Retinal pigment epithelial cell (primary cell): ENCODE data around the gene MEOX1.

Experiments used
- DNase-seq: peaks from one replicate; pipeline ENCODE4 v3.0.0-alpha.2; 2010; ENCODE audit warnings: low read depth
- H3K4me3 ChIP-seq: 2 replicates; pipeline ENCODE4 v1.5.1; 2011; ENCODE audit warnings: mild to moderate bottlenecking, low read length, control low read depth, moderate library complexity
- TF ChIP-seq, protein P1 (sequence below): conservative IDR thresholded peaks from 2 replicates; pipeline ENCODE4 v1.5.1; 2011; ENCODE audit warnings: low read depth, low read length, control low read depth, inconsistent platforms

MEOX1 gene

GRCh38 chr17:43636426-43636825 is 25.3 kb downstream of the MEOX1 start:
- no peak for DNase-seq
- TF ChIP-seq, protein P1, sequence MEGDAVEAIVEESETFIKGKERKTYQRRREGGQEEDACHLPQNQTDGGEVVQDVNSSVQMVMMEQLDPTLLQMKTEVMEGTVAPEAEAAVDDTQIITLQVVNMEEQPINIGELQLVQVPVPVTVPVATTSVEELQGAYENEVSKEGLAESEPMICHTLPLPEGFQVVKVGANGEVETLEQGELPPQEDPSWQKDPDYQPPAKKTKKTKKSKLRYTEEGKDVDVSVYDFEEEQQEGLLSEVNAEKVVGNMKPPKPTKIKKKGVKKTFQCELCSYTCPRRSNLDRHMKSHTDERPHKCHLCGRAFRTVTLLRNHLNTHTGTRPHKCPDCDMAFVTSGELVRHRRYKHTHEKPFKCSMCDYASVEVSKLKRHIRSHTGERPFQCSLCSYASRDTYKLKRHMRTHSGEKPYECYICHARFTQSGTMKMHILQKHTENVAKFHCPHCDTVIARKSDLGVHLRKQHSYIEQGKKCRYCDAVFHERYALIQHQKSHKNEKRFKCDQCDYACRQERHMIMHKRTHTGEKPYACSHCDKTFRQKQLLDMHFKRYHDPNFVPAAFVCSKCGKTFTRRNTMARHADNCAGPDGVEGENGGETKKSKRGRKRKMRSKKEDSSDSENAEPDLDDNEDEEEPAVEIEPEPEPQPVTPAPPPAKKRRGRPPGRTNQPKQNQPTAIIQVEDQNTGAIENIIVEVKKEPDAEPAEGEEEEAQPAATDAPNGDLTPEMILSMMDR = no peak
- H3K4me3 ChIP-seq = no peak overlapping the region

DNA sequence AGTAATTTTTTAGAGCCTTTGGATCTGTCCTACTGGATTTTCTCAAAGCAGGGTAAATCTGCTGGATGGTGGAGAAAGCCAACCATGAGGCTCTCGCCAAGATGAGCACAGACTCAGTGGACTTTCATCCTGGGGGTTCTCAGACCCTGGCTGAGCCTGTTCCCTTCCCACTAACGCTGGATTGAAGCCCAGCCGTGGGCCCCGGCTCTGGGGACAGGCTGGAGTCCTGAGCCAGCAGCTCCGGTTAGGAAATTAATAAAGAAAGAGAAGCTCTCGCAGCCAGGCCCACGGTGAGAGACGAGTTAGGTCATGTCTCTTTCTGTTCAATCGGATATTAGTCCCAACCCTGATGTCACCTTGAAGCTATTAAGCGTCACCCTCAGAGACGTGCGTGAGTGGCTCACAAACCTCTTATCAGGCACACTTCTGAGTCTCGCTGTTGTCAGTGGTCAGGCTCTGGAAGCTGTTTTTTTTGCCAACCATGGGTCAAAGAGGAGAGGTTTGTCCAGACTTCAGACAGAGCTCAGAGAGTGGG is 27.1 kb downstream of the MEOX1 start:
- no peak for DNase-seq
- TF ChIP-seq, protein P1 = no peak
- H3K4me3 ChIP-seq = no peak overlapping the region

DNA sequence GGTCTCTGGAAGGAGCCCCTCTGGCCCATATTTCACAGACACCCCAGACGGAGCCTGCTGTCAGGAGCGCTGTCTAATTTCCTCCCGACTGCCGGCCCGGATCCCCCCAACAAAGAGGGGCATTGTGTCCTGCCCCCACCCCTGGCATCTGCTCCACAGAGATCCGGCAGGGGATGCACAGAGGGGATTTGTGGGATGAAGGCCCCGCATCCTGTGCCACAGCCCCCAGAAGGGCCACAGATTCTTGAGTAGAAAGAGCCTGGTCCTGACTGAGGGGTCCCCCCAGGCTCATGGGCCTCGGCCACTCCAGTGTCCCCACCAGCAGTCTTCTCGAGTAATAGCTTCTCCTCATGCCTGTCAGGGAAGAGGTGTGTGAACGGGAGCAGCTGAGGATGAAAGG is 29.5 kb downstream of the MEOX1 start:
- no peak overlapping the region for H3K4me3 ChIP-seq
- TF ChIP-seq, protein P1 = no peak
- no peak for DNase-seq

- DNase-seq = no peak
- H3K4me3 ChIP-seq = no peak overlapping the region
- TF ChIP-seq, protein P1 = no peak
These were observed 30.3 kb downstream of the MEOX1 start for GRCh38 chr17:43631429-43631828.

DNA sequence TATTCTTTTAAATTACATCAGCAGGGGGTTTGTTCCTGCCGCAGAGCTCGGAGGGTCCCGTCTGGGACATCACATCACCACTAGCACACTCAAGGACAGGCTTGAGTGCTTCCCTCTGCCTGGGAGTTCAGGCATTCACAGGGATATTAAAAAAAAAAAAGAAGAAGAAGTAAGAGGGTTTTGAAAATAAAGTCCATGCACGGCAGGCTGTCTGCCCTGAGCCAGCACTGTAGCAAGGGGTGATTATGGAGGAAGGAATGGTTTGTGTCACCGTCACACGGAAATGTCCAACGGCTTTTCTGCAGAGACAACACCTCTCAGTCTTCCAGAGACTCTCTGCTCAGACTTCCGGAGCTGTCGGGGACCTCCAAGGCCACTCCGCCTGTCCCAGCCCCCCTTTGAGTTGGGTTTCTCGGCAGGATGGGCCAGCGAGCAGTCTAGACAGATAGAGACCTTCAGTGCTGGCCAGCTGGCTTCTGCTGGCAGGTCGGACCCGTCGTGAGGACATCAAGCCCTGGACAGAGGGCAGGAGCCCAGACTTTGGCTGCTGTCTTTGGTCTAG is 33.6 kb downstream of the MEOX1 start:
- TF ChIP-seq, protein P1 = no peak
- DNase-seq = no peak
- no peak overlapping the region for H3K4me3 ChIP-seq

DNA sequence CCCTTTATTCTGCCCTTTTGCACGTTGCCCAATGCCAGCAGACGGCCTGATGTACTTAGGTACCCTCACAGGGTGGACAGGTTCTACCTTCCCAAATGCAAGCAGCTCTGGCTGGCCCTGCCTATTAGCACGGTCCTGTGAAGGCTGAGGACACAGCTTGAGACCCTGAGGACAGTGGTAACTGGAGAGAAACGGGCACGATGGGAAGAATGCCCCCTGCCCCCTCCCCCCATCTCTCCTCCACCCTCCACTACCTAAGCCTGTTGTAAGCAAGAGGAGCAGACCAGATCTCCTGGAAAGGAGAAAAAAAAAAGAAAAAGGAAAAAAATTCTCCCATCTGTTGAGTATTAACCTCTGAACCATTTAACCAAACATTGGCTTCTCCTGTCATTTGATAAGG is 34.1 kb downstream of the MEOX1 start:
- TF ChIP-seq, protein P1 = no peak
- H3K4me3 ChIP-seq = no peak overlapping the region
- no peak for DNase-seq

- TF ChIP-seq, protein P1 = no peak
- H3K4me3 ChIP-seq = no peak overlapping the region
- no peak for DNase-seq
These were observed 35.7 kb downstream of the MEOX1 start for GRCh38 chr17:43626023-43626422.
